Panc1 (cell line): ENCODE results near the gene FHOD1. TPM values are rescaled to one million over a fixed set of nuclear protein-coding genes. Genes with fewer than 3 reads are reported as not detected.

Experiments
- ATAC-seq: fragments of 200-7000 bp; cut with Tn5 transposase; 2 replicates; pipeline ENCODE4 v1.9.1; 2020; ENCODE audit warnings: mild to moderate bottlenecking, moderate library complexity
- BruUV-seq: library from RNA; stranded (reverse); fragments of 400-500 nt; replicated peaks from 2 replicates; lab custom pipeline; 2021; lab: Mats Ljungman, UMichigan
- CTCF ChIA-PET: fragments of 300-600 bp; sonication (Branson Sonifier 250); formaldehyde crosslinking; loops from one replicate; lab custom pipeline; 2022; ENCODE audit warnings: antibody characterized with exemption; lab: Charles Lee
- POLR2A ChIA-PET: fragments of 300-600 bp; sonication (Branson Sonifier 250); formaldehyde crosslinking; loops from one replicate; lab custom pipeline; 2022; ENCODE audit warnings: antibody characterized with exemption; lab: Charles Lee
- DNase-seq: peaks from one replicate; pipeline ENCODE4 v3.0.0-alpha.2; 2010; ENCODE audit warnings: low read depth, low spot score
- H3K27ac ChIP-seq: 2 replicates; pipeline ENCODE4 v1.5.1; 2011; ENCODE audit warnings: mild to moderate bottlenecking, low read length, inconsistent platforms
- H3K27me3 ChIP-seq: fragments of 200-500 bp; sonication (Bioruptor generic); 2 replicates; pipeline ENCODE4 v1.6.0; 2014; ENCODE audit warnings: low read length, inconsistent platforms; ENCODE audit not compliant: control insufficient read depth, insufficient read depth
- H3K36me3 ChIP-seq: fragments of 200-500 bp; sonication (Bioruptor generic); 2 replicates; pipeline ENCODE4 v1.5.1; 2014; ENCODE audit warnings: inconsistent platforms, mild to moderate bottlenecking, low read length, moderate library complexity; ENCODE audit not compliant: control insufficient read depth, insufficient read depth
- H3K4me1 ChIP-seq: 2 replicates; pipeline ENCODE4 v1.5.1; 2011; ENCODE audit warnings: inconsistent platforms, mild to moderate bottlenecking, low read length, moderate library complexity; ENCODE audit not compliant: control insufficient read depth, insufficient read depth
- H3K4me3 ChIP-seq, 2 experiments: 2 replicates each; pipeline ENCODE4 v1.5.1; 2011 to 2012; ENCODE audit warnings: low read depth in 2 of 2, low read length in 2 of 2, mild to moderate bottlenecking in 2 of 2, inconsistent platforms in 1 of 2, moderate library complexity in 1 of 2
- H3K9me3 ChIP-seq: fragments of 200-500 bp; sonication (Bioruptor generic); 2 replicates; pipeline ENCODE4 v1.5.1; 2014; ENCODE audit warnings: low read depth, mild to moderate bottlenecking, inconsistent platforms, low read length, moderate library complexity; ENCODE audit not compliant: control insufficient read depth, insufficient read depth
- CTCF ChIP-seq: fragments of 450-650 bp; IDR thresholded peaks from 2 replicates; pipeline ENCODE4 v1.5.1; 2017; ENCODE audit warnings: mild to moderate bottlenecking
- POLR2AphosphoS5 ChIP-seq: IDR thresholded peaks from 2 replicates; pipeline ENCODE4 v1.6.1; 2012; ENCODE audit warnings: mild to moderate bottlenecking, low read depth, low read length, moderate library complexity
- REST ChIP-seq, 2 experiments: IDR thresholded peaks; 2 replicates each; pipeline ENCODE4 v1.6.1; 2011 to 2012; ENCODE audit warnings: low read depth in 2 of 2, control low read depth in 1 of 2, low read length in 1 of 2, mild to moderate bottlenecking in 1 of 2, moderate library complexity in 1 of 2; ENCODE audit not compliant: insufficient read depth in 1 of 2
- SIN3A ChIP-seq: IDR thresholded peaks from 2 replicates; pipeline ENCODE4 v1.6.1; 2012; ENCODE audit warnings: low read depth, mild to moderate bottlenecking, low read length, moderate library complexity, borderline replicate concordance; ENCODE audit not compliant: insufficient read depth
- TCF7L2 ChIP-seq: IDR thresholded peaks from 2 replicates; pipeline ENCODE4 v1.6.1; 2011; ENCODE audit warnings: mild to moderate bottlenecking, low read depth, low read length, inconsistent platforms
- in situ Hi-C: cut with HindIII; loops from 2 replicates; pipeline ENCODE4 v1.10.0; 2016; ENCODE audit warnings: low sequenced_read_pairs, low pct_unique_long_range_greater_than_20kb
- intact Hi-C: fragments of 100-400 bp; cut with micrococcal nuclease; formaldehyde crosslinking; loops from one replicate; pipeline ENCODE4 v1.10.0; 2022; ENCODE audit not compliant: unreplicated experiment
- total RNA-seq: library from RNA; stranded (reverse); gene quantifications from one replicate; pipeline ENCODE4 v1.2.1, GENCODE V29; 2021; ENCODE audit not compliant: unreplicated experiment

The FHOD1 gene
- total RNA-seq, 1 experiment from 2014 or later: 9.3 TPM

- intact Hi-C loops: no loop called here
- no peak for ATAC-seq
- no peak for DNase-seq
- no peak overlapping the region for H3K27ac ChIP-seq
- no peaks in the 10 kb centered on the region for H3K36me3 ChIP-seq
- POLR2A ChIA-PET: no interaction called here
- TF ChIP-seq REST (IDR thresholded peaks at IDR 0.05; ENCODE audit: insufficient read depth in 1 of 2, low read depth in 2 of 2, low read length in 1 of 2) (no peak), SIN3A (no peak), CTCF (no peak), TCF7L2 (no peak), POLR2AphosphoS5 (no peak)
- in situ Hi-C loops: no loop called here
- H3K4me1 ChIP-seq: no peaks in the 10 kb centered on the region
- CTCF ChIA-PET: interaction anchor here (0.8 kb wide), 1 partner anchor 11 kb away, joined by 5 read pairs; no protein-coding TSS in a partner anchor
- no TSS peak for BruUV-seq
- no peak overlapping the region for H3K4me3 ChIP-seq
- H3K9me3 ChIP-seq: no peaks in the 10 kb centered on the region
- H3K27me3 ChIP-seq: no peaks in the 10 kb centered on the region
Measured at GRCh38 chr16:67258161-67258835, 11.0 kb upstream of the FHOD1 start.

DNA sequence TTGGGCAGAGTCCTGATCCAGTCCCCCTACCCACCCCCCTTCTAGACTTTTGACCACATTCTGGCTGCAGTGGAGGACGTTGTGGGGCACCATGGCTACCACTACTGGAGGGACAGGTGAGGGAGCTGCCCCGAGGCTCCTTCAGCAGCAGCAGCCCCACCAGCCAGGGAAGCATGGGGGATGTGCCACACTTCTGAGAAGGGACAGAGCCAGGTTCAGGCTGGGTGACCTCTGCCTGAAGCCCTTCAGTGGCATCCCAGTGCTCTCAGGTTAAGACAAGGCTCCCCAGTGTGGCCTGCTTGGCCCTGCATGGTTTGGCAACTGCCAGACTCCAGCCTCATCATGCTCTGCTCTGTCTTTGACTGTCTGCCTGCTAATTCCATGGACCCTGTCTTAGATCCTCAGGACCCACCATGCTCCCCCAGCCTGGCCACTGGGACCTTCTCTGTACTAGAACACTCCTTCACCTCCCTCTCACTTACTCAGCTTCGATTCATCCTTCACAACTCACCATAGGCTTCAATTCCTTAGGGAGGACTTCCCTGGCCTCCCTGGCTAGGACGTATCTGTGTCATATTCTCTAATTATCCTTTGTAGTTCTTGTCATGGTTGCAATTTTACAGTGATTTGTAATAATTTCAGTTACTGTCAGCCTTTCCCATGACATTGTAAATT is 10.3 kb upstream of the FHOD1 start:
- ATAC-seq (no peak), DNase-seq (no peak)
- Histone ChIP-seq H3K4me3 (no peak overlapping the region), H3K27me3 (no peaks in the 10 kb centered on the region), H3K4me1 (no peaks in the 10 kb centered on the region), H3K9me3 (no peaks in the 10 kb centered on the region), H3K36me3 (no peaks in the 10 kb centered on the region), H3K27ac (no peak overlapping the region)
- no TSS peak for BruUV-seq
- no peak for TF ChIP-seq REST (IDR thresholded peaks at IDR 0.05; ENCODE audit: insufficient read depth in 1 of 2, low read depth in 2 of 2, low read length in 1 of 2)
- ChIA-PET POLR2A (no interaction called here), CTCF (no interaction called here)
- in situ Hi-C loops: no loop called here
- intact Hi-C loops: no loop called here
